Kasumi-1 (cell line): Measurements from ENCODE around the gene UBE2E1.
A peak's percentile ranks its signal among the peaks of the same experiment; 100 is the strongest.
"Not testable (repeated sequence)": the region's sequence is repeated elsewhere in the genome, so short reads cannot be mapped to it uniquely, and the experiment has no call there.

Experiments used
- DNase-seq, 2 experiments: peaks; one replicate each; lab custom pipeline; 2025; lab: John Stamatoyannopoulos, UW

UBE2E1 gene

DNA sequence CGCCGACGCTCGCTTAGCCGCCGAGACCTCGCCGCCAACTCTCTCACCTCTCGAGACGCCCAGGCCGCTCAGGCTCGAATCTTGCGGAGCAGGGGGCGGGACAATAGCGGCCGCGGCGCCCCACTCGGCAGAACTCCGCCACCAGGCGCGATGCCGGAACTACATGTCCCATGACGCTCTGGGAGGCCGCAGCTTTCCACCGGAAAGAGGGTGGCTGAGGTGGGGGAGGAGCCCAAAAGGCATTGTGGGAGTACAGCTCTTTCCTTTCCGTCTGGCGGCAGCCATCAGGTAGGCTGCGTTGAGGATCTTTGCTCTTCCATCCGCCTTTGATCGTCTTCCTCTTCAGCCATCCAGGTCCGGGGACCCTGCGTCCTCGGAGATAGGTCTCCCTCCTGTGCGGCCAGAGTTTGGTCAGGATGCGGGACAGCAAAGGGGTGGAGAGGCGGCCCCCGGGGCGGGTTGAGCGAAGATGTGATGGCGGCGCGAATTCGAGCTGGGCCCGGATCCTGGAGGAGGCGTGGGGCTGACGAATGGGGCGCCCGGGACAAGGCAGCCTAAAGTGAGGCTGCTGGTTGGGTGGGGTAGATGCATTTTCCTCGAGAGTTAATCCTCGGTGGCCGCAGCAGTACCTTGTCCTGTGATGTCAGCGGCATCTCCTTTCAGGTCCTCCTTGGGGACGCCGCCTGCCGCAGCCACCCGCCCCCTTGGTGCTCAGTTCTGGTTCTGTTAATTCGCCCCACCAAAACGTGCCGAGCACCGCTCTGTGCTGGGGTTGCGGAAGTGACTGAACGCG, 111.3 kb downstream of the UBE2E1 start, which contains the start of the genes NKIRAS1 and RPL15:
TSS of gene NKIRAS1 (minus strand) at position 105 of the 793 bp plus-strand sequence. CDS start 6,086 bp downstream, outside the sequence.
TSS of gene RPL15 (plus strand) at position 247 of the 793 bp plus-strand sequence. CDS start 728 bp downstream, outside the sequence.
- peak; percentile 98 for DNase-seq

- DNase-seq = peak; percentile 52 to 57
Measured at GRCh38 chr3:23917679-23918303, 112.0 kb downstream of the UBE2E1 start.

GRCh38 chr3:23918331-23918730, 112.6 kb downstream of the UBE2E1 start:
- DNase-seq = not testable (repeated sequence)

- no peak for DNase-seq
Measured at GRCh38 chr3:23919628-23920027, 113.9 kb downstream of the UBE2E1 start.

- no peak for DNase-seq
Measured at GRCh38 chr3:23920151-23920655, 114.4 kb downstream of the UBE2E1 start.

- DNase-seq = no peak
Measured at GRCh38 chr3:23921052-23921511, 115.3 kb downstream of the UBE2E1 start.

DNA sequence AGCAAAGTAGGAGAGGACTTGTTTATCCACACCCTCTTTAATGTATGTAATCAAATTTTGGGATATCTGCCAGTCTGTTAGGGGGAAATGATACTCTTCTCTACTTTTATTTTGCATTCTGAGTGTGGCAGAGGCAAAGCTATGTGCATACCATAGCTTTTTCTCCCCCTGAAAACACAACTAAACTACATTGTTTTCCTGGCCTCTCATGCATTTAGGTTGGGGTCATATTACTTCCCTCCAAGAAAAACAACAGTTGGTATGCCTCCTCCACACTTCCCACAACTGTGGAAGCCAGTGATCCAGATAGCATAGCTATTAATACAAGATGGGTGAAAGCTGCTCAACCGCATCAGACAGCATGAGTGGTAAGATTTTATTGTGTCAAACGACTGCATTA, 118.0 kb downstream of the UBE2E1 start:
- DNase-seq = no peak

- no peak for DNase-seq
Measured at GRCh38 chr3:23926246-23926645, 120.5 kb downstream of the UBE2E1 start.

DNA sequence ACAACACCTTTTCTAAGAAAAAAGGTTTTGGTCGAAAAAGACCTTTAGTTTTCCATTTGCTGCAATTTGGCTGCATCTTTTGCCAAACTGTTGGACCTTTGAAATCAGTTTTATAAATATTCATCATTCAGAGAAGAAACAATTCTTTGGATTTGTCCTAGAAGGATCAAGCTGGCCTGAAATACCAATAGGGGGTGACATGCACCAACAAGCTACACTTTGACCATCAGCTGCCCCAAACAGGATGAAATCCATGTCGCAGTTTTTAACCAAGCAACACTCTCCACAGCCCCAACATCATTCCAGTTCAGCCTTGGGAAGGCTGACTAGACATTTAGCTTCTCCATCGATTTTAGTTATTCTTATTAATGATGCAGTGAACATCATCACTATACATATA, 121.0 kb downstream of the UBE2E1 start:
- no peak for DNase-seq

DNA sequence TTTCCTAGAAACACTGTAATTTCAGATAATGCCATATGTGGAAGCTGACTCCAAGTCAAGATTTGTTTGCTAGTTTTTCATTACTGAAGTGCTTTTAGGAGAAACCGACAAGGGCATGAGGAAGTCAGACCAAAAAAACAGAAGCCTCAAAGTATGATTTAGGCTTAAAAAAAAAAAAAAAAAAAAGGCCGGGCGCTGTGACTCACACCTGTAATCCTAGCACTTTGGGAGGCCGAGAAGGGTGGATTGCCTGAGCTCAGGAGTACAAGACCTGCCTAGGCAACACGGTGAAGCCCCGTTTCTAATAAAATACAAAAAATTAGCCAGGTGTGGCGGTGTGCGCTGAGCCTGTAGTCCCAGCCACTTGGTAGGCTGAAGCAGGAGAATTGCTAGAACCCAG, 122.8 kb downstream of the UBE2E1 start:
- no peak for DNase-seq

- DNase-seq = no peak
Measured at GRCh38 chr3:23931597-23931996, 125.8 kb downstream of the UBE2E1 start.

DNA sequence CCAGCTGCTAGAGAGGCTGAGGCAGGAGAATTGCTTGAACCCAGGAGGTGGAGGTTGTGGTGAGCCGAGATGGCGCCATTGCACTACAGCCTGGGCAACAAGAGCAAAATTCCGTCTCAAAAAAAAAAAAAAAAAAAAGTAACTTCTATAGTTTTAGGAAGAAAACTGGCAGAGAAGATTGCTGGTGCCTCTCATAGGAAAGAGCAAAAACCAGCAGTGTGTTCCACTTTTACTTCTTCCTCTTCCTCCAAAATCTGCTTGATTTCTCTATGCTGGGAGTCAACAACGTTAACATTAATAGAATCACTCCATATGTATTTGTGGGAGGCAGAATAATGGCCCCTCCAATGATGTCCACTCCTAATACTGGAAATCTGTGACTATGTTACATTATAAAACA, 126.8 kb downstream of the UBE2E1 start:
- DNase-seq = peak in 1 of 2 experiments; percentile 21

DNA sequence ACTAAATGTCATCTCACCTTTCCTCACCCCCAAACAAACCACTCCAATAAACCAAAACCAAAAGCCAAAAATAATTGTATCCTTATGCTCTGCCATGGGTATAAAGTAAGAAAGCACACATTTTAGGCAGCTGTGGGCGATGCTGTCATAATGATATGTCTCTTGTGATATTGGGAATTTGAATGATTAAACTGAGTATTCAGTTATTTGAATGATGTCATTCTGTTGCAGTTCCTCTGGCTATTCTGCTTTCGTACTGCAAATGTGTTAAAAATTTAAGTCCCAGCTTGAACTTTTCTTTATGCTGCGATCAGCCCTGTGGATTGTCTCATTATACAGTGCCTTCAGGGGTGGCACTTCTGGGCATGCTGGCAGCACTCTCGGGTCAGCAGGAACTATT, 128.5 kb downstream of the UBE2E1 start:
- no peak for DNase-seq

DNA sequence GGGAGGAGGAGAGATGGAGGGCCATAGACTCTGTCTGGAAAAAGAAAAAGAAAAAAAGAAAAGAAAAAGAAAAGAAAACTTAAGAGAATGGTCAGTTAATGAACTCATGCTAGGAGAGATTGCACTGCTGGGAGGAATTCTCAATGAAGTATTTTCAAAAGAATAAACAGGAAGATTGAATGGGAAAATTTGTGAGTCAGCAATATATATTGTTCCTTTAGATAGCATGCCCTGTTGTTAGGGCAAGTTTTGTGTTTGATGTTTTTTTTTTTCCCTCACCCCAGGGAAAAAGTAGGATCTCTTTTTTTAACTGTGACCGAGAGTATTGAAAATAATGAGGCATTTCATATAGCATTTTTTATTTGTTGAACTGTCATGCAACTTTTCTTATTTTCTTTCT, 131.5 kb downstream of the UBE2E1 start:
- DNase-seq = no peak

- peak; percentile 15 to 25 for DNase-seq
Measured at GRCh38 chr3:23938688-23939087, 132.9 kb downstream of the UBE2E1 start.

- no peak for DNase-seq
Measured at GRCh38 chr3:23940775-23941174, 135.0 kb downstream of the UBE2E1 start.
